Brain microvascular endothelial cell (primary cell): Measurements from ENCODE around the gene WDR75.
A peak's percentile ranks its signal among the peaks of the same experiment; 100 is the strongest.

Source experiments
- DNase-seq: peaks from one replicate; pipeline ENCODE4 v3.0.0-alpha.2; 2020
- H3K27ac ChIP-seq: fragments of 250-450 bp; sonication (Bioruptor Pico); 2 replicates; pipeline ENCODE4 v1.5.1; 2020; ENCODE audit warnings: mild to moderate bottlenecking, moderate library complexity
- H3K27me3 ChIP-seq: fragments of 250-450 bp; sonication (Bioruptor Pico); replicated peaks from 2 replicates; pipeline ENCODE4 v1.5.1; 2020; ENCODE audit warnings: mild to moderate bottlenecking
- H3K36me3 ChIP-seq: fragments of 250-450 bp; sonication (Bioruptor Pico); replicated peaks from 2 replicates; pipeline ENCODE4 v1.5.1; 2020; ENCODE audit warnings: mild to moderate bottlenecking
- H3K4me3 ChIP-seq: 2 replicates; pipeline ENCODE4 v1.5.1; 2011; ENCODE audit warnings: low read depth, mild to moderate bottlenecking, control low read depth, low read length, moderate library complexity
- CTCF ChIP-seq: IDR thresholded peaks from 2 replicates; pipeline ENCODE4 v1.5.1; 2011; ENCODE audit warnings: low read depth, mild to moderate bottlenecking, moderate library complexity, low read length, control low read depth, inconsistent platforms; ENCODE audit errors: missing control alignments
- in situ Hi-C: cut with HindIII; loops from 2 replicates; pipeline ENCODE4 v1.10.0; 2017; ENCODE audit warnings: low sequenced_read_pairs, low pct_ligation_motif_present

WDR75 gene

GRCh38 chr2:189441709-189442074 lies 418 bp downstream of the WDR75 start:
- Histone ChIP-seq H3K4me3 (peak overlapping the region; percentile 87), H3K36me3 (no peaks in the 10 kb centered on the region), H3K27me3 (no peaks in the 10 kb centered on the region), H3K27ac (peak overlapping the region; percentile 76)
- DNase-seq = no peak
- no peak for TF ChIP-seq CTCF
- in situ Hi-C loops = no loop called here

- H3K4me3 ChIP-seq = peak overlapping the region; percentile 87
- H3K27ac ChIP-seq = no peak overlapping the region
Measured at GRCh38 chr2:189442468-189442867, 1.2 kb downstream of the WDR75 start.

GRCh38 chr2:189444322-189444721 lies 3.0 kb downstream of the WDR75 start:
- Histone ChIP-seq H3K36me3 (peaks cover 11% of the 10 kb centered on the region), H3K27ac (no peak overlapping the region), H3K27me3 (no peaks in the 10 kb centered on the region), H3K4me3 (no peak overlapping the region)
- TF ChIP-seq CTCF = no peak
- in situ Hi-C loops = no loop called here
- DNase-seq = no peak

More at GRCh38 chr2:189442468-189442867, 1.2 kb downstream of the WDR75 start:
- TF ChIP-seq CTCF = no peak
- DNase-seq = no peak
- in situ Hi-C loops = no loop called here
- Histone ChIP-seq H3K36me3 (no peaks in the 10 kb centered on the region), H3K27me3 (no peaks in the 10 kb centered on the region)

- TF ChIP-seq CTCF = no peak
- Histone ChIP-seq H3K27me3 (no peaks in the 10 kb centered on the region), H3K36me3 (peaks cover 17% of the 10 kb centered on the region), H3K27ac (no peak overlapping the region), H3K4me3 (no peak overlapping the region)
- DNase-seq = no peak
- in situ Hi-C loops = no loop called here
Measured at GRCh38 chr2:189446780-189447179, 5.5 kb downstream of the WDR75 start.

- in situ Hi-C loops = loop anchor here (25.0 kb wide), 1 partner anchor 183 kb away; no protein-coding TSS in a partner anchor
- TF ChIP-seq CTCF = no peak
- DNase-seq = no peak
- no peak overlapping the region for H3K4me3 ChIP-seq
- peaks cover 65% of the 10 kb centered on the region for H3K36me3 ChIP-seq
- no peak overlapping the region for H3K27ac ChIP-seq
- H3K27me3 ChIP-seq = no peaks in the 10 kb centered on the region
Measured at GRCh38 chr2:189454009-189454408, 12.7 kb downstream of the WDR75 start.

- no peaks in the 10 kb centered on the region for H3K27me3 ChIP-seq
- DNase-seq = no peak
- TF ChIP-seq CTCF = no peak
- no peak overlapping the region for H3K27ac ChIP-seq
- H3K36me3 ChIP-seq = peaks cover 76% of the 10 kb centered on the region
- no peak overlapping the region for H3K4me3 ChIP-seq
- in situ Hi-C loops = loop anchor here (25.0 kb wide), 1 partner anchor 172 kb away; no protein-coding TSS in a partner anchor
Measured at GRCh38 chr2:189465076-189465475, 23.8 kb downstream of the WDR75 start.
